GM12874 (cell line): Measurements from ENCODE around the gene CAMTA2.

Experiments
- TF ChIP-seq, protein P1 (sequence below): IDR thresholded peaks from 2 replicates; pipeline ENCODE4 v1.5.1; 2011; ENCODE audit warnings: low read depth, mild to moderate bottlenecking, control low read depth, low read length, moderate library complexity; ENCODE audit not compliant: insufficient read depth

Gene CAMTA2, protein sequence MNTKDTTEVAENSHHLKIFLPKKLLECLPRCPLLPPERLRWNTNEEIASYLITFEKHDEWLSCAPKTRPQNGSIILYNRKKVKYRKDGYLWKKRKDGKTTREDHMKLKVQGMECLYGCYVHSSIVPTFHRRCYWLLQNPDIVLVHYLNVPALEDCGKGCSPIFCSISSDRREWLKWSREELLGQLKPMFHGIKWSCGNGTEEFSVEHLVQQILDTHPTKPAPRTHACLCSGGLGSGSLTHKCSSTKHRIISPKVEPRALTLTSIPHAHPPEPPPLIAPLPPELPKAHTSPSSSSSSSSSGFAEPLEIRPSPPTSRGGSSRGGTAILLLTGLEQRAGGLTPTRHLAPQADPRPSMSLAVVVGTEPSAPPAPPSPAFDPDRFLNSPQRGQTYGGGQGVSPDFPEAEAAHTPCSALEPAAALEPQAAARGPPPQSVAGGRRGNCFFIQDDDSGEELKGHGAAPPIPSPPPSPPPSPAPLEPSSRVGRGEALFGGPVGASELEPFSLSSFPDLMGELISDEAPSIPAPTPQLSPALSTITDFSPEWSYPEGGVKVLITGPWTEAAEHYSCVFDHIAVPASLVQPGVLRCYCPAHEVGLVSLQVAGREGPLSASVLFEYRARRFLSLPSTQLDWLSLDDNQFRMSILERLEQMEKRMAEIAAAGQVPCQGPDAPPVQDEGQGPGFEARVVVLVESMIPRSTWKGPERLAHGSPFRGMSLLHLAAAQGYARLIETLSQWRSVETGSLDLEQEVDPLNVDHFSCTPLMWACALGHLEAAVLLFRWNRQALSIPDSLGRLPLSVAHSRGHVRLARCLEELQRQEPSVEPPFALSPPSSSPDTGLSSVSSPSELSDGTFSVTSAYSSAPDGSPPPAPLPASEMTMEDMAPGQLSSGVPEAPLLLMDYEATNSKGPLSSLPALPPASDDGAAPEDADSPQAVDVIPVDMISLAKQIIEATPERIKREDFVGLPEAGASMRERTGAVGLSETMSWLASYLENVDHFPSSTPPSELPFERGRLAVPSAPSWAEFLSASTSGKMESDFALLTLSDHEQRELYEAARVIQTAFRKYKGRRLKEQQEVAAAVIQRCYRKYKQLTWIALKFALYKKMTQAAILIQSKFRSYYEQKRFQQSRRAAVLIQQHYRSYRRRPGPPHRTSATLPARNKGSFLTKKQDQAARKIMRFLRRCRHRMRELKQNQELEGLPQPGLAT

GRCh38 chr17:4986951-4987766 is at the start of gene CAMTA2:
Gene CAMTA2, minus strand, starts transcription at chr17:4987675. Its CDS starts 1,453 bp downstream, at chr17:4986222.
- TF ChIP-seq, protein P1, sequence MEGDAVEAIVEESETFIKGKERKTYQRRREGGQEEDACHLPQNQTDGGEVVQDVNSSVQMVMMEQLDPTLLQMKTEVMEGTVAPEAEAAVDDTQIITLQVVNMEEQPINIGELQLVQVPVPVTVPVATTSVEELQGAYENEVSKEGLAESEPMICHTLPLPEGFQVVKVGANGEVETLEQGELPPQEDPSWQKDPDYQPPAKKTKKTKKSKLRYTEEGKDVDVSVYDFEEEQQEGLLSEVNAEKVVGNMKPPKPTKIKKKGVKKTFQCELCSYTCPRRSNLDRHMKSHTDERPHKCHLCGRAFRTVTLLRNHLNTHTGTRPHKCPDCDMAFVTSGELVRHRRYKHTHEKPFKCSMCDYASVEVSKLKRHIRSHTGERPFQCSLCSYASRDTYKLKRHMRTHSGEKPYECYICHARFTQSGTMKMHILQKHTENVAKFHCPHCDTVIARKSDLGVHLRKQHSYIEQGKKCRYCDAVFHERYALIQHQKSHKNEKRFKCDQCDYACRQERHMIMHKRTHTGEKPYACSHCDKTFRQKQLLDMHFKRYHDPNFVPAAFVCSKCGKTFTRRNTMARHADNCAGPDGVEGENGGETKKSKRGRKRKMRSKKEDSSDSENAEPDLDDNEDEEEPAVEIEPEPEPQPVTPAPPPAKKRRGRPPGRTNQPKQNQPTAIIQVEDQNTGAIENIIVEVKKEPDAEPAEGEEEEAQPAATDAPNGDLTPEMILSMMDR: peak; percentile 87

GRCh38 chr17:5035315-5035714 is 47.8 kb upstream of the CAMTA2 start, which contains the start of gene SLC52A1:
Gene SLC52A1, minus strand, starts transcription at chr17:5035426. Its CDS starts 820 bp downstream, at chr17:5034606.
- TF ChIP-seq, protein P1: no peak

GRCh38 chr17:5034651-5035050 is 47.2 kb upstream of the CAMTA2 start:
- TF ChIP-seq, protein P1: no peak

DNA sequence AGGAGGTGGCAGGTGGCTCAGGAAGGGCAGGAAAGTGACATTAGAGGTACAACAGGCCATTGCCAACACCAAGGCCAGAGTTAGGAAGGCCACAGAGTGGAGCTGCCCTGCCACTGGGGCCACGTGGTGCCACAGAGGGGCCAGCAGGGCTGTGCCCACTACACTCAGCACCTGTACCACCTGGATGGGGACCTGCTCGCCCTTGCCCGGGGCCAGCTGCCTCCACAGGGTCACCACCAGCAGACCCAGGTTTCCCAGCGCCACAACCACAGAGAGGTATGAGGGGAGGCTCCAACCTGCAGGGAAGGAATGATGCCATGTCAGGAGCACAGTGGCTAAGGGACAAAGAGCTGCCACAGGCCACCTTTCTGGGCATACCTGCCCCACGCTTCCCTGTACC is 46.6 kb upstream of the CAMTA2 start:
- TF ChIP-seq, protein P1: no peak

DNA sequence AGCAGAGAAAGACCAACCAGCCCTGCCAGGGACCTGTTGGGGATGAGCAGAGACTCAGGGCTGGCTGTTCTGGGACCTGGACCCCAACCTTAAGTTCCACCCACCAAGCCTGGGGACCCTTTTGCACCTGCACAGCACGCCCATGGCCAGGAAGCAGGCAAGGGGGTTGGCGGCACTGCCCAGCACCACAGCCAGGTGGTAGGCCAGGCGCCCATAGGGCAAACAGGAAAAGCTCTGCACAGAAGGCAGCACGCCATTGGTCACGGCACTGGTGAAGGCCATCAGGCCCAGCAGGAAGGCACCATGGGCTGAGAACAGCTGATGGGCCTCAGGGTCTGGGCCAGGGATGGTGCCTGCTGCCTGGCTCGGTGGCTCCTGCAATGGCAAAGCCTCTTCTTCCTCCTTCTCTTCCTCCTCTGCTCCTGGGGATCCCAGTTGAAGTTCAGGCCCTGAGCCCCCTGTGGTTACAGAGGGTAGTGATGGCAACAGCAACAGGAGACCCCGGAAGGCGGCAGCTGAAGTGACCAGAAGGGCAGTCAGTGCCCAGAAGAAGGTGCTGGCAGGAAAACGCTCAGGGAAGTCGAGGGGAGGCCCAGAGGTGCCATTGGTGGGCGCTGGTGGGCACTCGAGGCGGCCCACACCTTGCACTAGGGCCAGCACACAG is 46.0 kb upstream of the CAMTA2 start:
- TF ChIP-seq, protein P1: 0 out of 2 replicates have a peak, but pooled peaks have one; percentile 1

GRCh38 chr17:5032865-5033264 is 45.4 kb upstream of the CAMTA2 start:
- TF ChIP-seq, protein P1: no peak
